Measurements from ENCODE around the gene RBM12. TPM values are rescaled to one million over a fixed set of nuclear protein-coding genes. Genes with fewer than 3 reads are reported as not detected.

The RBM12 gene
- total RNA-seq, 1 donor from 2014 or later, result 70.5 TPM

Other genes starting within 250 kb of the RBM12 start
- 0.86 TPM for gene GDF5, start 226.7 kb downstream of the RBM12 start, total RNA-seq
- gene CEP250, start 209.3 kb downstream of the RBM12 start, total RNA-seq, result 30.7 TPM
- not detected for gene C20orf173, start 135.2 kb downstream of the RBM12 start, total RNA-seq
- gene ERGIC3, start 122.8 kb downstream of the RBM12 start, total RNA-seq, result 189 TPM
- 4.2 TPM for gene SPAG4, start 49.1 kb downstream of the RBM12 start, total RNA-seq
- 154 TPM for gene CPNE1, start within 50 bp of the RBM12 start, total RNA-seq
- 22.2 TPM for gene NFS1, start 34.5 kb upstream of the RBM12 start, total RNA-seq
- 81.7 TPM for gene ROMO1, start 34.5 kb upstream of the RBM12 start, total RNA-seq
- 299 TPM for gene RBM39, start 77.4 kb upstream of the RBM12 start, total RNA-seq
- 47.9 TPM for gene PHF20, start 107.1 kb upstream of the RBM12 start, total RNA-seq

All from lower lobe of right lung (tissue), 1 donor.